ENCODE data around the gene ATRIP.
"Not testable (repeated sequence)": the region's sequence is repeated elsewhere in the genome, so short reads cannot be mapped to it uniquely, and the experiment has no call there.

Gene ATRIP

GRCh38 chr3:48472923-48473616 lies 26.5 kb downstream of the ATRIP start:
- TF ChIP-seq CTCF (IDR thresholded peaks at IDR 0.05): no peak
- peak; percentile 94 for DNase-seq (ENCODE audit: low spot score)
- Histone ChIP-seq H3K27ac (peak overlapping the region; percentile 96 to 98), H3K4me3 (peak overlapping the region; percentile 84)

GRCh38 chr3:48473617-48473952 lies 27.0 kb downstream of the ATRIP start:
- Histone ChIP-seq H3K27ac (peak overlapping the region; percentile 96 to 98), H3K4me3 (no peak overlapping the region)
- no peak for DNase-seq (ENCODE audit: low spot score)
- no peak for TF ChIP-seq CTCF (IDR thresholded peaks at IDR 0.05)

- not testable (repeated sequence) for DNase-seq (ENCODE audit: low spot score); H3K4me3 ChIP-seq; H3K27ac ChIP-seq
Observed at GRCh38 chr3:48474031-48474430, 27.5 kb downstream of the ATRIP start.

- Histone ChIP-seq H3K27ac (no peak overlapping the region), H3K4me3 (no peak overlapping the region)
- TF ChIP-seq CTCF (IDR thresholded peaks at IDR 0.05): no peak
- DNase-seq (ENCODE audit: low spot score): no peak
Observed at GRCh38 chr3:48474619-48475018, 28.1 kb downstream of the ATRIP start.

GRCh38 chr3:48475188-48475587 lies 28.7 kb downstream of the ATRIP start:
- no peak for DNase-seq (ENCODE audit: low spot score)
- no peak for TF ChIP-seq CTCF (IDR thresholded peaks at IDR 0.05)
- Histone ChIP-seq H3K27ac (no peak overlapping the region), H3K4me3 (no peak overlapping the region)

GRCh38 chr3:48476426-48477053 lies 30.0 kb downstream of the ATRIP start:
- TF ChIP-seq CTCF (IDR thresholded peaks at IDR 0.05): no peak
- H3K4me3 ChIP-seq: no peak overlapping the region
- DNase-seq (ENCODE audit: low spot score): no peak
- H3K27ac ChIP-seq: no peak overlapping the region

GRCh38 chr3:48477959-48478520 lies 31.5 kb downstream of the ATRIP start:
- DNase-seq (ENCODE audit: low spot score): no peak
- Histone ChIP-seq H3K4me3 (no peak overlapping the region), H3K27ac (peak overlapping the region in 1 of 2 donors; percentile 10)
- no peak for TF ChIP-seq CTCF (IDR thresholded peaks at IDR 0.05)
